CD14-positive monocyte (primary cell): ENCODE data around the gene DENND2C. TPM values are rescaled to one million over a fixed set of nuclear protein-coding genes. Genes with fewer than 3 reads are reported as not detected.
A peak's percentile ranks its signal among the peaks of the same experiment; 100 is the strongest.

Experiments used
- DNase-seq, 3 donors: peaks; one replicate each; pipeline ENCODE4 v3.0.0-alpha.2; 2011 to 2022
- H2AFZ ChIP-seq: 2 replicates; pipeline ENCODE4 v1.6.0; 2012; ENCODE audit warnings: mild to moderate bottlenecking, low read depth, low read length, inconsistent platforms; ENCODE audit not compliant: insufficient read depth, poor library complexity, severe bottlenecking
- H3K27ac ChIP-seq, 2 donors: 1 replicate in 1 of 2; 2 replicates in 1 of 2; pipeline ENCODE4 v1.5.1; 2012 to 2013; ENCODE audit warnings: low read length in 2 of 2, control low read depth in 1 of 2, inconsistent platforms in 1 of 2, low read depth in 1 of 2, mild to moderate bottlenecking in 1 of 2
- H3K27me3 ChIP-seq, 2 donors: one replicate each; pipeline versions ENCODE4 v1.6.0 to v1.6.1; 2011 to 2013; ENCODE audit warnings: low read length in 2 of 2; ENCODE audit not compliant: control insufficient read depth in 2 of 2, insufficient read depth in 2 of 2
- H3K36me3 ChIP-seq, 2 donors: replicated peaks in 1 of 2; 1 replicate in 1 of 2; 2 replicates in 1 of 2; pipeline versions ENCODE4 v1.5.1 to v1.6.1; 2012 to 2013; ENCODE audit warnings: low read length in 2 of 2, control low read depth in 1 of 2, inconsistent platforms in 1 of 2, mild to moderate bottlenecking in 1 of 2; ENCODE audit not compliant: insufficient read depth in 2 of 2, control insufficient read depth in 1 of 2
- H3K4me1 ChIP-seq, 2 donors: 1 replicate in 1 of 2; 2 replicates in 1 of 2; pipeline versions ENCODE4 v1.5.1 to v1.6.1; 2012 to 2013; ENCODE audit warnings: low read length in 2 of 2, control low read depth in 1 of 2, inconsistent platforms in 1 of 2, mild to moderate bottlenecking in 1 of 2, moderate library complexity in 1 of 2; ENCODE audit not compliant: insufficient read depth in 2 of 2, control insufficient read depth in 1 of 2
- H3K4me2 ChIP-seq: replicated peaks from 2 replicates; pipeline ENCODE3; 2012; ENCODE audit warnings: low read length, moderate library complexity, mild to moderate bottlenecking; ENCODE audit not compliant: poor library complexity, severe bottlenecking; ENCODE audit errors: extremely low read depth
- H3K4me3 ChIP-seq, 3 experiments: fragments of 200-600 bp in 1 of 3; sonication (generic) in 1 of 3; replicated peaks in 1 of 3; 1 replicate in 2 of 3; 2 replicates in 1 of 3; pipeline ENCODE4 v1.5.1; 2011 to 2013; ENCODE audit warnings: low read length in 3 of 3, mild to moderate bottlenecking in 3 of 3, control low read depth in 2 of 3, low read depth in 2 of 3, inconsistent platforms in 1 of 3, moderate library complexity in 1 of 3
- H3K79me2 ChIP-seq: 2 replicates; pipeline ENCODE4 v1.6.0; 2012; ENCODE audit warnings: mild to moderate bottlenecking, control low read depth, inconsistent platforms, low read length, moderate library complexity; ENCODE audit not compliant: insufficient read depth
- H3K9ac ChIP-seq: 2 replicates; pipeline ENCODE4 v1.6.0; 2017; ENCODE audit warnings: low read length, mild to moderate bottlenecking; ENCODE audit not compliant: insufficient read depth, poor library complexity, severe bottlenecking
- H3K9me3 ChIP-seq, 2 donors: replicated peaks in 1 of 2; 1 replicate in 1 of 2; 2 replicates in 1 of 2; pipeline versions ENCODE4 v1.5.1 to v1.6.1; 2012 to 2013; ENCODE audit warnings: low read length in 2 of 2, control low read depth in 1 of 2; ENCODE audit not compliant: control insufficient read depth in 1 of 2, insufficient read depth in 1 of 2
- H4K20me1 ChIP-seq: 2 replicates; pipeline ENCODE4 v1.6.0; 2012; ENCODE audit warnings: mild to moderate bottlenecking, low read length, control low read depth, moderate library complexity; ENCODE audit not compliant: insufficient read depth
- H3K27ac Mint-ChIP-seq, 7 donors: one replicate each; pipeline ENCODE4 v1.8.0; 2020; ENCODE audit warnings: mild to moderate bottlenecking in 7 of 7, mixed read lengths in 7 of 7, moderate library complexity in 6 of 7, inconsistent platforms in 2 of 7
- H3K27me3 Mint-ChIP-seq, 3 donors: one replicate each; pipeline ENCODE4 v1.8.0; 2021 to 2022; ENCODE audit warnings: low read depth in 3 of 3, mild to moderate bottlenecking in 3 of 3, mixed read lengths in 3 of 3, moderate library complexity in 3 of 3, inconsistent platforms in 1 of 3
- H3K36me3 Mint-ChIP-seq, 2 donors: one replicate each; pipeline ENCODE4 v1.8.0; 2020; ENCODE audit warnings: mixed read lengths in 2 of 2, inconsistent platforms in 1 of 2, mild to moderate bottlenecking in 1 of 2
- H3K4me1 Mint-ChIP-seq: one replicate; pipeline ENCODE4 v1.8.0; 2020; ENCODE audit warnings: mild to moderate bottlenecking, mixed read lengths
- H3K4me3 Mint-ChIP-seq, 2 donors: one replicate each; pipeline ENCODE4 v1.8.0; 2020; ENCODE audit warnings: mild to moderate bottlenecking in 2 of 2, mixed read lengths in 2 of 2, moderate library complexity in 1 of 2
- H3K9me3 Mint-ChIP-seq, 7 donors: one replicate each; pipeline ENCODE4 v1.8.0; 2020 to 2022; ENCODE audit warnings: mixed read lengths in 7 of 7, mild to moderate bottlenecking in 6 of 7, moderate library complexity in 6 of 7, inconsistent platforms in 2 of 7
- WGBS: methylation state at CpG from one replicate; pipeline ENCODE4 v1.1.5; 2013; ENCODE audit warnings: missing lambda C conversion rate; ENCODE audit not compliant: insufficient coverage; 5-methylcytosine and 5-hydroxymethylcytosine counted together
- intact Hi-C, 2 donors: fragments of 100-400 bp; cut with micrococcal nuclease; formaldehyde crosslinking; loops; one replicate each; pipeline versions ENCODE4 v1.15.0 to v1.15.1; 2023
- polyA plus RNA-seq, 3 donors: library from polyadenylated mRNA; depleted of rRNA in 1 of 3; unstranded in 2 of 3; stranded (reverse) in 1 of 3; fragments of 300-500 nt in 2 of 3; fragments of >200 nt in 1 of 3; fragmentation: Illumina TruSeq in 2 of 3; gene quantifications; 1 replicate in 2 of 3; 2 replicates in 1 of 3; pipeline ENCODE4 v1.2.3, GENCODE V29; 2012 to 2021
- TF ChIP-seq, protein P1 (sequence below): fragments of 200-600 bp; IDR thresholded peaks from one replicate; pipeline ENCODE4 v1.8.0; 2022; ENCODE audit warnings: antibody characterized with exemption, mild to moderate bottlenecking

DENND2C gene
- polyA plus RNA-seq, 3 donors, result 0.03 to 0.07 (median 0.06) TPM

DNA sequence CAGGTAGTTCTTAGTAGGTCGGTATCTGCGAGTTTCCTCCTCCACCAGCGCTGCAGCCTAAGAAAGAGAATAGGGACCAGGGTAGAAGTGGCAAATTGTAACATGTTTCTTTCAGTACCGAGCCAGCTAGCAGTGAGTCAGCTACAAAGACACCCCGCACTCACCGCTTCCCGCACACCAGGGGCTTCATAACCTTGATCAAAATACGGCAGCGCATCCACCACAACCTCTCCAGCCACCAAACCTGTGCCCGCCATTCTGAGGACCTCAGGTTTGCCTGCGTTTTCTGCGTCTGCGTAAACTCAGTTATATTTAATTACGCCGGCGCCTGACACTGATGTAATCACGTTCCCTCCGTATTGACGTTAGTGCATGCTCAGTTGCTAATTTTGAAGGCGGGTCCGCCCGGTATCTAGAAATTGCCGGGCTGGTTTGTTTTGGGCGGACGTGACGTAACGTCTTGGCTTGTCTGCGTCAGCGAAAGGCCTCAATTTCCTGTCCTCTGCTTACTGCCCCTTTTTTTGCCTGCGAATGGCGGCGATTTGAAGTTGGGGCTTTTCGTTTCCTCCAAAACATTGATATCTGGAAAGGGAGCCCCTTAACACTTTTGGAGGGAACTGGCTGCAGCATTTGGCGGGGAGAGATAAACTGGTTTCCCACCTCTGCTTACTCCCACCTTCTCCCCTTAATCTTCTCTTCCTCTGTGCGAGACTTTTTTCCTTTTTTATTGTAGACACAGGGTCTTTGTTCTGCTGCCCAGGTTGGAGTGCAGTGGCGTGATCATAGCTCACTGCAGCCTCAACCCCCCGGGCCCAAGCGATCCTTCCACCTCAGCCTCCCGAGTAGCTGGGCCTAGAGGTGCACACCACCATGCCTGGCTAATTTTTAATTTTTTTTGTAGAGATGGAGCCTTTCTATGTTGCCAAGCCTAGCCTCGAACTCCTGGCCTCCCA is 88.2 kb downstream of the DENND2C start, which contains the start of gene BCAS2:
TSS of gene BCAS2 (minus strand) at position 281 of the 953 bp plus-strand sequence. CDS start at position 257, 24 bp downstream.
- Histone ChIP-seq H3K4me1 (peaks cover 9 to 21% of the 10 kb centered on the region in 2 donors), H3K27me3 (peaks cover 0 to 6% of the 10 kb centered on the region in 2 donors), H3K4me3 (peak within 1 kb of the TSS; percentile 73 to 96 (median 93)), H3K79me2 (peaks cover 21% of the 10 kb centered on the region), H2AFZ (peak within 1 kb of the TSS; percentile 97), H3K4me2 (peak within 1 kb of the TSS; percentile 92), H4K20me1 (no peaks in the 10 kb centered on the region), H3K9ac (peak within 1 kb of the TSS; percentile 82), H3K27ac (peak within 1 kb of the TSS; percentile 75 to 96), H3K9me3 (no peaks in the 10 kb centered on the region), H3K36me3 (peaks cover 13 to 33% of the 10 kb centered on the region in 2 donors)
- 0% methylated on average over 27 of the region's 40 CpGs for WGBS
- DNase-seq, result peak; percentile 97 to 98 (median 98)
- peak within 1 kb of the TSS; percentile 96 to 100 (median 99) for H3K27ac Mint-ChIP-seq
- peaks cover 32 to 33% of the 10 kb centered on the region in 2 donors for H3K36me3 Mint-ChIP-seq
- H3K27me3 Mint-ChIP-seq, result peaks cover 11 to 13% (median 11%) of the 10 kb centered on the region in 3 donors
- peaks cover 5 to 11% (median 8%) of the 10 kb centered on the region in 7 donors for H3K9me3 Mint-ChIP-seq
- intact Hi-C loops, result loop anchor here (5.0 to 10.0 kb wide), 4 partner anchors 67 to 181 kb away; partner anchors contain the start of genes CSDE1 (in 1 of the 2) and TRIM33 (in 1 of the 2)
- TF ChIP-seq, protein P1, sequence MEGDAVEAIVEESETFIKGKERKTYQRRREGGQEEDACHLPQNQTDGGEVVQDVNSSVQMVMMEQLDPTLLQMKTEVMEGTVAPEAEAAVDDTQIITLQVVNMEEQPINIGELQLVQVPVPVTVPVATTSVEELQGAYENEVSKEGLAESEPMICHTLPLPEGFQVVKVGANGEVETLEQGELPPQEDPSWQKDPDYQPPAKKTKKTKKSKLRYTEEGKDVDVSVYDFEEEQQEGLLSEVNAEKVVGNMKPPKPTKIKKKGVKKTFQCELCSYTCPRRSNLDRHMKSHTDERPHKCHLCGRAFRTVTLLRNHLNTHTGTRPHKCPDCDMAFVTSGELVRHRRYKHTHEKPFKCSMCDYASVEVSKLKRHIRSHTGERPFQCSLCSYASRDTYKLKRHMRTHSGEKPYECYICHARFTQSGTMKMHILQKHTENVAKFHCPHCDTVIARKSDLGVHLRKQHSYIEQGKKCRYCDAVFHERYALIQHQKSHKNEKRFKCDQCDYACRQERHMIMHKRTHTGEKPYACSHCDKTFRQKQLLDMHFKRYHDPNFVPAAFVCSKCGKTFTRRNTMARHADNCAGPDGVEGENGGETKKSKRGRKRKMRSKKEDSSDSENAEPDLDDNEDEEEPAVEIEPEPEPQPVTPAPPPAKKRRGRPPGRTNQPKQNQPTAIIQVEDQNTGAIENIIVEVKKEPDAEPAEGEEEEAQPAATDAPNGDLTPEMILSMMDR, result no peak
- H3K4me1 Mint-ChIP-seq, result peaks cover 9% of the 10 kb centered on the region
- peak within 1 kb of the TSS; percentile 90 to 98 for H3K4me3 Mint-ChIP-seq

DNA sequence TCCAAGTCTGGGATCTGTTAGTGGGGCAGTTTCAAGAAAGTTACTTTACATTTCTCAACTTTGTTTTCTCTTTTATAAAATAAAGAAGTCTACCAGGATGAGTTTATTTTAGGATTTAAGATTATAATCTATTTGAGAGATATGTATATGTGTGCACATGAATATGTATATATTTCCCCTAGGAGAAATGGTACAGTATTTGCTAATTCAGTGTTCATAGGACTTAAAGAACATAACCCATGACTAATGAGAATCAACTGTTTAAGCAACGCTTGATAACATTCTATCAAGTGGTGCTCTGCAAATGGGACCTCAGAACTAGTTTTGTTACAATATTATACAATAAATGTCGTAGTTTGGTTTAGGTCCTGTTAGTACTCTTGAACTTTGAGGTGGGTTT is 95.5 kb downstream of the DENND2C start:
- Histone ChIP-seq H3K4me2 (no peak overlapping the region), H3K4me3 (no peak overlapping the region), H4K20me1 (no peaks in the 10 kb centered on the region), H3K27me3 (no peaks in the 10 kb centered on the region), H2AFZ (no peak overlapping the region), H3K4me1 (no peaks in the 10 kb centered on the region), H3K27ac (no peak overlapping the region), H3K9ac (no peak overlapping the region), H3K79me2 (peaks cover under 1% of the 10 kb centered on the region), H3K9me3 (no peaks in the 10 kb centered on the region), H3K36me3 (peaks cover 63 to 95% of the 10 kb centered on the region in 2 donors)
- Mint-ChIP-seq H3K36me3 (peaks cover 79 to 90% of the 10 kb centered on the region in 2 donors), H3K4me3 (no peak overlapping the region), H3K9me3 (peaks cover 0 to 1% (median 0%) of the 10 kb centered on the region in 7 donors), H3K27ac (no peak overlapping the region), H3K4me1 (no peaks in the 10 kb centered on the region), H3K27me3 (no peaks in the 10 kb centered on the region)
- intact Hi-C loops, result no loop called here
- no CpG with 5 or more reads among the region's 2 CpGs for WGBS
- no peak for DNase-seq
- TF ChIP-seq, protein P1, result no peak
